ENCODE measurements around the gene USP33.
"Not testable (repeated sequence)": the region's sequence is repeated elsewhere in the genome, so short reads cannot be mapped to it uniquely, and the experiment has no call there.

Gene USP33

GRCh38 chr1:77732090-77732489 is 27.6 kb downstream of the USP33 start:
- no peak for DNase-seq

- DNase-seq, result no peak
These were observed 33.9 kb downstream of the USP33 start for GRCh38 chr1:77725706-77726105.

- DNase-seq, result no peak
These were observed 41.5 kb downstream of the USP33 start for GRCh38 chr1:77718181-77718580.

DNA sequence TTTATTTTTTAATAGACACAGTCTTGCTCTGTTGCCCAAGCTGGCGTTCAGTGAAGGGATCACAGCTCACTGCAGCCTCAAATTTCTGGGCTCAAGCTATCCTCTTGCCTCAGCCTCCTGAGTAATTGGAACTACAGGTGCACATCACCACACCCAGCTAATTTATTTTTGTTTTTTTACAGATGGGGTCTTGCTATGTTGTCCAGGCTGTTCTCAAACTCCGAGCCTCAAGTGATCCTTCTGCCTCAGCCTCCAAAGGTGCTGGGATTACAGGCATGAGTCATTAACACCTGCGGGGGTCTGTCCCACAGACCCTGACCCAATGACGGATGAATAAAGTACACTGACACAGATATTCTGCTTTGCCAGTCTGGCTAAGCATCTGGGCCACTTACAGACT is 43.6 kb downstream of the USP33 start:
- no peak for DNase-seq

DNA sequence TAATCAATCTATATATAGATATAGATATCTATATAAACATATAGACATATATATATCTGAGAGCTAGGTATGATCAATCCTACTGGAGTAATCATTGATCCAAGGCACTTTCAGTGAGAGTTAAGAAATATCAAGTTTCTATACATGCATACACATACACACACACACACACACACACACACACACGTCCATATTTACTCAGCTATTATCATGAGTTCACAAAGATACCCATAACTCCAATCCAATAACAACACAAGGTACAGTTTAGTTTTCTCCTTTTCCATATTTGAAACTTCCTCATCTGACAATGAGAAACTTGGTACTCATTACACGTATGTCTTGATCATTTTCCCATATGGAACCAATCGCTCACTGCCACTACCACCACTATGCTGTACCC is 49.9 kb downstream of the USP33 start:
- no peak for DNase-seq

DNA sequence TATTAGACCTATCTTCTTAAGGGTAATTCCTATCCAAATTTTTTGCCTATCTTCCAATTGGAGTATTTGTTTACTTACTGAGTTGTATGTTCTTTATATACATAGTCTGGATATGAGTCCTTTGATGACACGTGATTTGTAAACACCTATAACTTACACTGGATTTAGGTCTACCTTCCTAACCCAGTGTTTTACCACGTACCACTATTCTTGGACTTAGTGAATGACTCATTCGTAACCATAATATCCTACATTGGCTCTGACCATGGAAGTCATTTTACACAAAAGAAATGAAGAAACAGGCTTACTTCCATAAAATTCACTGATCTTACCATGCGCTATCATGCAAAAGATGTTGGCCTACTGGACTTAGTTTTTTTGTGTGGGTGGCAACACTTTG is 53.3 kb downstream of the USP33 start:
- DNase-seq, result no peak

- DNase-seq, result no peak
These were observed 54.9 kb downstream of the USP33 start for GRCh38 chr1:77704736-77705135.

DNA sequence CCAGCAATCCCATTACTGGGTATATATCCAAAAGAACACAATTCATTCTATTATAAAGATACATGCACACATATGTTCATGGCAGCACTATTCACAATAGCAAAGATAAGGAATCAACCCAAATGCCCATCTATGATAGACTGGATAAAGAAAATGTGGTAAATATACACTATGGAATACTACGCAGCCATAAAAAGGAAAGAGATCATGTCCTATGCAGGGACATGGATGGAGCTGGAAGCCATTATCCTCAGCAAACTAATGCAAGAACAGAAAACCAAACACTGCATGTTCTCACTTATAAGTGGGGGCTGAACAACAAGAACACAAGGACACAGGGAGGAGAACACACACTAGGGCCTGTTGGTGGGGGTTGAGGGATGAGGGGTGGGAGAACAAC is 60.0 kb downstream of the USP33 start:
- DNase-seq, result not testable (repeated sequence)

GRCh38 chr1:77697441-77697840 is 62.2 kb downstream of the USP33 start:
- no peak for DNase-seq

GRCh38 chr1:77688939-77689338 is 70.7 kb downstream of the USP33 start:
- DNase-seq, result no peak

GRCh38 chr1:77687519-77687906 is 72.1 kb downstream of the USP33 start:
- DNase-seq, result peak; percentile 28

DNA sequence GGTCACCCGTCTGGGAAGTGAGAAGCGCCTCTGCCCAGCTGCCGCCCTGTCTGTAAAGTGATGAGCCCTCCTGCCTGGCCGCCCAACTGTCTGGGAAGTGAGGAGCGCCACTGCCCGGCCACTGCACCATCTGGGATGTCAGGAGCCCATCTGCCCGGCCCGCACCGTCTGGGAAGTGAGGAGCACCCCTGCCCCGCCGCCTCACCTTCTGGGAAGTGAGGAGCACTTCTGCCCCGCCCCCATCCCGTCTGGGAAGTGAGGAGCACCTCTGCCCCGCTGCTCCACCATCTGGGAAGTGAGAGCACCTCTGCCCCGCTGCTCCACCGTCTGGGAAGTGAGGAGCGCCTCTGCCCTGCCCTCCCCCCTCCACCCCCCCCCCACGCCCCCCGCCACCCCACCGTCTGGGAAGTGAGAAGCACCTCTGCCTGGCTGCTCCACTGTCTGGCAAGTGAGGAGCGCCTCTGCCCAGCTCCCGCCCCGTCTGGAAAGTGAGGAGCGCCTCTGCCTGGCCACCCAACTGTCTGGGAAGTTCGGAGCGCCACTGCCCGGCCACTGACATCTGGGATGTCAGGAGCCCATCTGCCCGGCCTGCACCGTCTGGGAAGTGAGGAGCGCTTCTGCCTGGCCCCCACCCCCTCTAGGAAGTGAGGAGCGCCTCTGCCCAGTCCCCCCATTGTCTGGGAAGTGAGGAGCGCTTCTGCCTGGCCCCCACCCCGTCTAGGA is 72.7 kb downstream of the USP33 start:
- no peak for DNase-seq

- peak; percentile 98 for DNase-seq
These were observed 76.2 kb downstream of the USP33 start for GRCh38 chr1:77683160-77684148.

GRCh38 chr1:77682460-77683159 is 77.0 kb downstream of the USP33 start, which contains the start of gene ZZZ3:
Gene ZZZ3 (minus strand): TSS chr1:77682658. CDS start chr1:77633354, 49,304 bp downstream.
- DNase-seq, result peak; percentile 98

GRCh38 chr1:77680173-77680572 is 79.5 kb downstream of the USP33 start:
- DNase-seq, result no peak

GRCh38 chr1:77678660-77679610 is 80.7 kb downstream of the USP33 start:
- DNase-seq, result no peak

DNA sequence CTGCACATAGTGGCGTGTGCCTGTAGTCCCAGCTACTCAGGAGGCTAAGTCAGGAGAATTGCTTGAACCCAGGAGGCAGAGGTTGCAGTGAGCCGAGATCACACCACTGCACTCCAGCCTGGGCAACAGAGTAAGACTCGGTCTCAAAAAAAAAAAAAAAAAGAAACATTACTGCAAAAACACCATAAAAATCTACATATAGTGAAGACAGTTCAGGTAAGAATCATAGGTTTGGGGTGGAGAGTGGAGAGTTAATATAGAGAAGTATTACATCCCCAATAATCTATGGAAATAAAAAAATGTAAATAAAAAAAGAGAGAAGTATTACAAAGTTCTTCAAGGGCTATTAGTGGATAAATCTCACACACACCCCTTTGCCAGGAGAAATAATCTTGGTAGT is 84.8 kb downstream of the USP33 start:
- not testable (repeated sequence) for DNase-seq

- no peak for DNase-seq
These were observed 85.8 kb downstream of the USP33 start for GRCh38 chr1:77673716-77674355.

DNA sequence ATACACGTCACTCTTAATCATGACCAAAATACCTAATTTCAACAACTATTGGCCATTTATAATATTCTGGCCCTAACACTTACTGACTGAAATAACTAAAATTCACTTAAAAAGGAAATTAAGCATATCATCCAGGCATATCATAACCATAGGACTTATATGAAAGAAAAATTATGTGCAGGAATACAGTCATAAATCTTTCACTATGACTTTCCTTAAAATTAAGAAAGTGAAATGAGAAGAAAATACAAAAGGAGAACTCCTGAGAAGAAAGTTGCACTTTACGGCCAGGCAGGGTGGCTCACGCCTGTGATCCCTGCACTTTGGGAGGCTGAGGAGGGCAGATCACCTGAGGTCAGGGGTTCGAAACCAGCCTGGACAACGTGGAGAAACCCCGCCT is 86.6 kb downstream of the USP33 start:
- no peak for DNase-seq

DNA sequence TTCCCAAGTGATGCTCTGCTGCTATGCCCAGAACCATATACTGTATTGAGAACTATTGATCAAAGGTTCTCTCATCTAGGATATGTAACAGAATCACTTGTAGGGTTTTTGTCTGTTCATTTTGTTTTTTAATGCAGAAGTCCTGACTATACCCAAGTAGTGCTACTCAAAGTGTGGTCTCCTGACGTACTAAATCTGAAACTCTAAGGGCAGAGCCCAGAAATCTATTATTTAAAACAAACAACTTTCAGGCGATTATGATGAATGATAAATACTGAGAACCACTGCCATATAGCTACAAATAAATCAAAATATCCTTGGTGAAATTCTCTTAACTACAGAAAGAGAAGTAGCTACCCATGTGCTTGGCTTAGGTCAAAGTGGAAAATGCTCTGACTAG is 87.3 kb downstream of the USP33 start:
- no peak for DNase-seq

DNA sequence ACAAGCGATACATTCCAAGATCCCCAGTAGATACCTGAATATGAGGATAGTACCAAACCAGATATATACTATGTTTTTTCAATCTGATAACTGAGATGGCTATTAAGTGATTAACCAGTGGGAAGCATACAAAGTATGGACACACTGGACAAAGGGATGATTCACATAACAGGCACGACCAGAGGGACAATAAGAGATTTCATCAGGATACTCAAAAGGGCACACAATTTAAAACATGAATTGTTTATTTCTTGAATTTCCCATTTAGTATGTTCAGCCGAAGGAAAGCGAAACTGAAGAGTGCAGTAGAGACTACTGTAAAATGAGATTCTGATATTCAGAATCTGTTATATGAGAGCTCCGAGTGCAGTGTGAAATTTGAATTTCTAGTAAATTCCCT is 87.8 kb downstream of the USP33 start:
- no peak for DNase-seq

- no peak for DNase-seq
These were observed 89.3 kb downstream of the USP33 start for GRCh38 chr1:77670330-77670729.
